Neural progenitor cell (in vitro differentiated cells): ENCODE results near the gene PPM1H. TPM values are rescaled to one million over a fixed set of nuclear protein-coding genes. Genes with fewer than 3 reads are reported as not detected.
A peak's percentile ranks its signal among the peaks of the same experiment; 100 is the strongest.

Source experiments
- DNase-seq: peaks from one replicate; pipeline ENCODE4 v3.0.0-alpha.2; 2016; ENCODE audit warnings: low spot score
- H2AFZ ChIP-seq: fragments of 200-600 bp; sonication (generic); replicated peaks from 2 replicates; pipeline ENCODE4 v1.6.1; 2016; ENCODE audit warnings: antibody characterized with exemption
- H3F3A ChIP-seq: fragments of 200-600 bp; sonication (generic); 2 replicates; pipeline ENCODE4 v1.6.1; 2016; ENCODE audit warnings: antibody characterized with exemption, low read depth
- H3K27ac ChIP-seq: fragments of 200-600 bp; sonication (generic); 2 replicates; pipeline ENCODE4 v1.5.1; 2016; ENCODE audit warnings: mild to moderate bottlenecking
- H3K27me3 ChIP-seq: fragments of 200-600 bp; sonication (generic); 2 replicates; pipeline ENCODE4 v1.6.1; 2016; ENCODE audit warnings: mild to moderate bottlenecking, moderate library complexity
- H3K36me3 ChIP-seq: fragments of 200-600 bp; sonication (generic); 2 replicates; pipeline ENCODE4 v1.5.1; 2016
- H3K4me1 ChIP-seq: fragments of 200-600 bp; sonication (generic); 2 replicates; pipeline ENCODE4 v1.6.1; 2016; ENCODE audit warnings: mixed run types
- H3K4me2 ChIP-seq: fragments of 200-600 bp; sonication (generic); 2 replicates; pipeline ENCODE4 v1.6.1; 2016
- H3K4me3 ChIP-seq: fragments of 200-600 bp; sonication (generic); 2 replicates; pipeline ENCODE4 v1.5.1; 2016
- H3K79me2 ChIP-seq: fragments of 200-600 bp; sonication (generic); 2 replicates; pipeline ENCODE4 v1.6.1; 2016; ENCODE audit warnings: low read depth
- H3K9ac ChIP-seq: fragments of 200-600 bp; sonication (generic); 2 replicates; pipeline ENCODE4 v1.6.1; 2016
- H3K9me3 ChIP-seq: fragments of 200-600 bp; sonication (generic); 2 replicates; pipeline ENCODE4 v1.5.1; 2016; ENCODE audit warnings: low read depth
- H4K20me1 ChIP-seq: fragments of 200-600 bp; sonication (generic); 2 replicates; pipeline ENCODE4 v1.6.1; 2016; ENCODE audit warnings: low read depth
- H3K27ac Mint-ChIP-seq: 3 replicates; pipeline ENCODE4 v1.8.0; 2021; ENCODE audit warnings: mixed read lengths
- H3K27me3 Mint-ChIP-seq: 2 replicates; pipeline ENCODE4 v1.8.0; 2022; ENCODE audit warnings: low read depth, mild to moderate bottlenecking, inconsistent platforms, moderate library complexity, mixed read lengths; ENCODE audit not compliant: insufficient read depth
- H3K36me3 Mint-ChIP-seq: 3 replicates; pipeline ENCODE4 v1.8.0; 2021; ENCODE audit warnings: mixed read lengths
- H3K4me1 Mint-ChIP-seq: 3 replicates; pipeline ENCODE4 v1.8.0; 2021; ENCODE audit warnings: mixed read lengths
- H3K4me3 Mint-ChIP-seq: 3 replicates; pipeline ENCODE4 v1.8.0; 2021; ENCODE audit warnings: mild to moderate bottlenecking, moderate library complexity, mixed read lengths
- H3K9me3 Mint-ChIP-seq: 3 replicates; pipeline ENCODE4 v1.8.0; 2020; ENCODE audit warnings: mixed read lengths
- CTCF ChIP-seq: fragments of 200-600 bp; sonication (generic); IDR thresholded peaks from 2 replicates; pipeline ENCODE4 v1.5.1; 2017; ENCODE audit warnings: antibody characterized with exemption, mild to moderate bottlenecking
- EZH2 ChIP-seq: fragments of 200-600 bp; sonication (generic); IDR thresholded peaks from 2 replicates; pipeline ENCODE4 v1.6.1; 2017; ENCODE audit warnings: antibody characterized with exemption, mild to moderate bottlenecking, moderate library complexity
- EZH2phosphoT487 ChIP-seq: fragments of 200-600 bp; sonication (generic); IDR thresholded peaks from 2 replicates; pipeline ENCODE4 v1.6.1; 2017; ENCODE audit warnings: antibody characterized with exemption
- total RNA-seq: library from RNA; depleted of rRNA; stranded (reverse); fragments of >200 nt; gene quantifications from 2 replicates; pipeline ENCODE4 v1.2.3, GENCODE V29; 2015; ENCODE audit warnings: low replicate concordance

The PPM1H gene
- total RNA-seq, 1 donor from 2014 or later = 4.6 TPM

GRCh38 chr12:62933220-62933601 is 1.7 kb downstream of the PPM1H start:
- Mint-ChIP-seq H3K27me3 (peaks cover 12% of the 10 kb centered on the region), H3K36me3 (no peaks in the 10 kb centered on the region), H3K27ac (no peak overlapping the region), H3K4me1 (peaks cover 29% of the 10 kb centered on the region), H3K4me3 (peak overlapping the region; percentile 99), H3K9me3 (no peaks in the 10 kb centered on the region)
- H3K79me2 ChIP-seq = no peaks in the 10 kb centered on the region
- no peak overlapping the region for H3K9ac ChIP-seq
- no peak overlapping the region for H3K27ac ChIP-seq
- peak overlapping the region; percentile 98 for H3K4me2 ChIP-seq
- DNase-seq = peak; percentile 57
- peaks cover 21% of the 10 kb centered on the region for H3F3A ChIP-seq
- H4K20me1 ChIP-seq = peaks cover 9% of the 10 kb centered on the region
- no peaks in the 10 kb centered on the region for H3K36me3 ChIP-seq
- H3K9me3 ChIP-seq = no peaks in the 10 kb centered on the region
- peaks cover 33% of the 10 kb centered on the region for H3K27me3 ChIP-seq
- H2AFZ ChIP-seq = peak overlapping the region; percentile 20
- peak overlapping the region; percentile 88 for H3K4me3 ChIP-seq
- H3K4me1 ChIP-seq = peaks cover 11% of the 10 kb centered on the region
- TF ChIP-seq EZH2 = no peak
- TF ChIP-seq CTCF = no peak
- no peak for TF ChIP-seq EZH2phosphoT487

GRCh38 chr12:62931477-62931876 is 3.5 kb downstream of the PPM1H start:
- H3K9me3 ChIP-seq = no peaks in the 10 kb centered on the region
- H3K27me3 ChIP-seq = peaks cover 33% of the 10 kb centered on the region
- Mint-ChIP-seq H3K4me3 (no peak overlapping the region), H3K4me1 (peaks cover 29% of the 10 kb centered on the region), H3K9me3 (no peaks in the 10 kb centered on the region), H3K27me3 (peaks cover 13% of the 10 kb centered on the region), H3K27ac (no peak overlapping the region), H3K36me3 (no peaks in the 10 kb centered on the region)
- no peak for TF ChIP-seq CTCF
- no peak for TF ChIP-seq EZH2
- TF ChIP-seq EZH2phosphoT487 = no peak
- no peak for DNase-seq
- H3K4me2 ChIP-seq = no peak overlapping the region
- H3K27ac ChIP-seq = no peak overlapping the region
- H2AFZ ChIP-seq = no peak overlapping the region
- peaks cover 9% of the 10 kb centered on the region for H4K20me1 ChIP-seq
- H3K79me2 ChIP-seq = no peaks in the 10 kb centered on the region
- peaks cover 21% of the 10 kb centered on the region for H3F3A ChIP-seq
- H3K36me3 ChIP-seq = no peaks in the 10 kb centered on the region
- H3K4me1 ChIP-seq = peaks cover 11% of the 10 kb centered on the region
- H3K4me3 ChIP-seq = no peak overlapping the region
- H3K9ac ChIP-seq = no peak overlapping the region

GRCh38 chr12:62930546-62931425 is 4.2 kb downstream of the PPM1H start:
- Histone ChIP-seq H4K20me1 (peaks cover 9% of the 10 kb centered on the region), H3K27ac (no peak overlapping the region), H3K36me3 (no peaks in the 10 kb centered on the region), H3K4me1 (peaks cover 11% of the 10 kb centered on the region), H3K4me2 (no peak overlapping the region), H2AFZ (peak overlapping the region; percentile 14), H3F3A (peaks cover 19% of the 10 kb centered on the region), H3K9ac (no peak overlapping the region), H3K4me3 (no peak overlapping the region), H3K79me2 (no peaks in the 10 kb centered on the region), H3K9me3 (no peaks in the 10 kb centered on the region), H3K27me3 (peaks cover 27% of the 10 kb centered on the region)
- Mint-ChIP-seq H3K9me3 (no peaks in the 10 kb centered on the region), H3K4me3 (no peak overlapping the region), H3K27me3 (peaks cover 13% of the 10 kb centered on the region), H3K4me1 (peaks cover 29% of the 10 kb centered on the region), H3K36me3 (no peaks in the 10 kb centered on the region), H3K27ac (no peak overlapping the region)
- TF ChIP-seq EZH2 = no peak
- DNase-seq = no peak

- TF ChIP-seq CTCF = no peak
- TF ChIP-seq EZH2 = no peak
- TF ChIP-seq EZH2phosphoT487 = no peak
- no peaks in the 10 kb centered on the region for H3K9me3 Mint-ChIP-seq
- no peak for DNase-seq
- no peak overlapping the region for H3K4me3 Mint-ChIP-seq
- Histone ChIP-seq H2AFZ (no peak overlapping the region), H3K9me3 (no peaks in the 10 kb centered on the region), H3K9ac (no peak overlapping the region), H3K4me2 (no peak overlapping the region), H3K27me3 (peaks cover 10% of the 10 kb centered on the region), H3K36me3 (no peaks in the 10 kb centered on the region), H3F3A (peaks cover 2% of the 10 kb centered on the region), H3K4me3 (no peak overlapping the region), H4K20me1 (peaks cover 3% of the 10 kb centered on the region), H3K27ac (no peak overlapping the region), H3K79me2 (no peaks in the 10 kb centered on the region), H3K4me1 (peaks cover 2% of the 10 kb centered on the region)
- no peaks in the 10 kb centered on the region for H3K36me3 Mint-ChIP-seq
- H3K27me3 Mint-ChIP-seq = peaks cover 9% of the 10 kb centered on the region
- H3K4me1 Mint-ChIP-seq = peaks cover 21% of the 10 kb centered on the region
- no peak overlapping the region for H3K27ac Mint-ChIP-seq
Observed at GRCh38 chr12:62928632-62929031, 6.3 kb downstream of the PPM1H start.
